ENCODE results near the gene ZNF292. TPM values are rescaled to one million over a fixed set of nuclear protein-coding genes. Genes with fewer than 3 reads are reported as not detected.
"Not testable (repeated sequence)": the region's sequence is repeated elsewhere in the genome, so short reads cannot be mapped to it uniquely, and the experiment has no call there.

ZNF292 gene
- total RNA-seq, 1 experiment from 2014 or later, result 45.0 TPM

DNA sequence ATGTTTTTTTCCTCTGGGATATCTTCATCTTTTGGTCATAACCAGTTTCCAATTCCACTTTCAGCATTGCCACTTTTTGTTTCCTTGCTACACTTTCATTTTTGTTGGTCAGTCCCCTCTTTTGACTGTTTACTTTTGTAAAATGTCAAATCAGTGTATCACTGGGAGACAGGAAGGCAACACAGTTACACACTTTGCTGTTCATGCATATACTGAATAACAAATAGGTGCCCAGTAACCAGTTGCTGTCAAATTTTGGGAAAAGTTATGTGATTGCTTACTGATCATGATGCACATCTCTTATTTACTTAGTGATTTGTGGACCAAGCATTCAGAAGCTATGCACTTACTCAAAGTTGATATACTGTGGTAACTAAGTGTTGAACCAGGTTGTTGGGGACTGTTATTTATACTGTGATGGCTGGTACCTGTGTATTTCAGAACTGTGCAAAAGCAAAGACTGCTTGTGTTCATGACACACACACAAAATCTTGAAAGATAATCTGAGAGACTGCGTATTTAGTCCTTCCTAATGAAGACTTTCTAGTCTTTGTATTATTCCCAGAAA is 41.0 kb downstream of the ZNF292 start:
- no peak for TF ChIP-seq EZH2 (IDR thresholded peaks at IDR 0.05; ENCODE audit: borderline replicate concordance, low read depth, low read length, poor library complexity, severe bottlenecking)
- TF ChIP-seq, protein P1, sequence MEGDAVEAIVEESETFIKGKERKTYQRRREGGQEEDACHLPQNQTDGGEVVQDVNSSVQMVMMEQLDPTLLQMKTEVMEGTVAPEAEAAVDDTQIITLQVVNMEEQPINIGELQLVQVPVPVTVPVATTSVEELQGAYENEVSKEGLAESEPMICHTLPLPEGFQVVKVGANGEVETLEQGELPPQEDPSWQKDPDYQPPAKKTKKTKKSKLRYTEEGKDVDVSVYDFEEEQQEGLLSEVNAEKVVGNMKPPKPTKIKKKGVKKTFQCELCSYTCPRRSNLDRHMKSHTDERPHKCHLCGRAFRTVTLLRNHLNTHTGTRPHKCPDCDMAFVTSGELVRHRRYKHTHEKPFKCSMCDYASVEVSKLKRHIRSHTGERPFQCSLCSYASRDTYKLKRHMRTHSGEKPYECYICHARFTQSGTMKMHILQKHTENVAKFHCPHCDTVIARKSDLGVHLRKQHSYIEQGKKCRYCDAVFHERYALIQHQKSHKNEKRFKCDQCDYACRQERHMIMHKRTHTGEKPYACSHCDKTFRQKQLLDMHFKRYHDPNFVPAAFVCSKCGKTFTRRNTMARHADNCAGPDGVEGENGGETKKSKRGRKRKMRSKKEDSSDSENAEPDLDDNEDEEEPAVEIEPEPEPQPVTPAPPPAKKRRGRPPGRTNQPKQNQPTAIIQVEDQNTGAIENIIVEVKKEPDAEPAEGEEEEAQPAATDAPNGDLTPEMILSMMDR (conservative IDR thresholded peaks at IDR 0.05; ENCODE audit: low read depth, low read length), result no peak
- peaks cover 28% of the 10 kb centered on the region for H3K4me1 ChIP-seq (ENCODE audit: insufficient read depth, low read length, poor library complexity, severe bottlenecking)
- intact Hi-C loops (cut with micrococcal nuclease; ENCODE audit: unreplicated experiment), result no loop called here
- BruUV-seq (replicated peaks), result no TSS peak
- ChIA-PET CTCF (no interaction called here), POLR2A (ENCODE audit: low non-redundant PET) (no interaction called here)
- H3K9me3 ChIP-seq (ENCODE audit: low read depth, low read length, poor library complexity, severe bottlenecking), result no peaks in the 10 kb centered on the region
- no peaks in the 10 kb centered on the region for H3K27me3 ChIP-seq (replicated peaks; ENCODE audit: insufficient read depth, low read depth, low read length, poor library complexity)
- no peaks in the 10 kb centered on the region for H3K36me3 ChIP-seq (ENCODE audit: insufficient read depth, low read length, poor library complexity, severe bottlenecking)
- no peak overlapping the region for H3K4me3 ChIP-seq (ENCODE audit: low read depth, low read length, poor library complexity, severe bottlenecking)
- DNase-seq (ENCODE audit: low spot score), result no peak
- H3K27ac ChIP-seq (ENCODE audit: low read depth, low read length, poor library complexity, severe bottlenecking), result no peak overlapping the region

DNA sequence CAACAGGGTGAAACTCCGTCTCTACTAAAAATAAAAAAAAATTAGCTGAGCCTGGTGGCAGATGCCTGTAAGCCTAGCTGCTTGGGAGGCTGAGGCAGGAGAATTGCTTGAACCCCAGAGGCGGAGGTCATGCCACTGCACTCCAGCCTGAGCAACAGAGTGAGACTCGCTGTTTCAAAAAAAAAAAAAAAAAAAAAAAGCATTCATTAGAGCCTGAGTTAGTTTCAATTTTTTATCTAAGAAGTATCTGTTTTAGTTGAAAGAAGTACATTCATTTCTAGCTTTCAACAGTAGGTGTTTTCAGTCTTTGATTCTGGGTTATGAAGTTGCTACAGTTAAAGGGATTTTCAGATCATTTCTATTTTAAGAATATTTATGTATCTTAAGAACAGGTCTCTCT is 42.2 kb downstream of the ZNF292 start:
- H3K27me3 ChIP-seq (replicated peaks; ENCODE audit: insufficient read depth, low read depth, low read length, poor library complexity), result no peaks in the 10 kb centered on the region
- TF ChIP-seq EZH2 (IDR thresholded peaks at IDR 0.05; ENCODE audit: borderline replicate concordance, low read depth, low read length, poor library complexity, severe bottlenecking), result no peak
- TF ChIP-seq, protein P1 (conservative IDR thresholded peaks at IDR 0.05; ENCODE audit: low read depth, low read length), result no peak
- peaks cover 31% of the 10 kb centered on the region for H3K4me1 ChIP-seq (ENCODE audit: insufficient read depth, low read length, poor library complexity, severe bottlenecking)
- H3K4me3 ChIP-seq (ENCODE audit: low read depth, low read length, poor library complexity, severe bottlenecking), result no peak overlapping the region
- ChIA-PET POLR2A (ENCODE audit: low non-redundant PET) (no interaction called here), CTCF (no interaction called here)
- H3K27ac ChIP-seq (ENCODE audit: low read depth, low read length, poor library complexity, severe bottlenecking), result no peak overlapping the region
- intact Hi-C loops (cut with micrococcal nuclease; ENCODE audit: unreplicated experiment), result no loop called here
- no peaks in the 10 kb centered on the region for H3K36me3 ChIP-seq (ENCODE audit: insufficient read depth, low read length, poor library complexity, severe bottlenecking)
- no peak for DNase-seq (ENCODE audit: low spot score)
- H3K9me3 ChIP-seq (ENCODE audit: low read depth, low read length, poor library complexity, severe bottlenecking), result no peaks in the 10 kb centered on the region
- BruUV-seq (replicated peaks), result no TSS peak

DNA sequence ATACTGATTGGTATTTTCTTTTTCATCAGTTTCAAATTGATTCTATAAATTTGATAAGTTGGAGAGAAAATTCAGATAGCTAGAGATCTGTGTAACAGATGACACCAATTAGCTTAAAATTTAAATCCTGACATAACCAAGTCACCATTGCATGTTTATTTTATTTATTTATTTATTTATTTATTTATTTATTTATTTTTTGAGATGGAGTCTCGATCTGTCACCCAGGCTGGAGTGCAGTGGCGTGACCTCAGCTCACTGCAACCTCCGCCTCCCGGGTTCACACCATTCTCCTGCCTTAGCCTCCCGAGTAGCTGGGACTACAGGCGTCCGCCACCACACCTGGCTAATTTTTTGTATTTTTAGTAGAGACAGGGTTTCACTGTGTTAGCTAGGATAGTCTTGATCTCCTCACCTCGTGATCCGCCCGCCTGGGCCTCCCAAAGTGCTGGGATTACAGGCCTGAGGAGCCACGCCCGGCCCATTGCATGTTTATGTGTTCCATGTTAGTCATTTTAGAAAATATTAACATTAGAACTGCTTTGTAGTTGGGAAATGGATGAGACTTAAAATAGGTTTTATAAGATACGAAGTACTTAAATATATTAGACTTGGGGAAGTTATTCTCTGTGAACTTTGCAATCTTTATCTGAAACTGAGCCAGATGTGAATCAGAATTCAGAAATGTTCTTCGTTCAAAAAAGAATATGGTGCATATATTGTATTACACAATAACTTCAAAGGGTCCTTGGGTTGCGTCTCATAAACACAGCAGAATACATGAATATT is 42.9 kb downstream of the ZNF292 start:
- BruUV-seq (replicated peaks); CTCF ChIA-PET; H3K9me3 ChIP-seq (ENCODE audit: low read depth, low read length, poor library complexity, severe bottlenecking); H3K27ac ChIP-seq (ENCODE audit: low read depth, low read length, poor library complexity, severe bottlenecking); H3K27me3 ChIP-seq (replicated peaks; ENCODE audit: insufficient read depth, low read depth, low read length, poor library complexity); POLR2A ChIA-PET (ENCODE audit: low non-redundant PET); H3K4me3 ChIP-seq (ENCODE audit: low read depth, low read length, poor library complexity, severe bottlenecking); H3K36me3 ChIP-seq (ENCODE audit: insufficient read depth, low read length, poor library complexity, severe bottlenecking); DNase-seq (ENCODE audit: low spot score); intact Hi-C loops (cut with micrococcal nuclease; ENCODE audit: unreplicated experiment): not testable (repeated sequence)
- peaks cover 31% of the 10 kb centered on the region for H3K4me1 ChIP-seq (ENCODE audit: insufficient read depth, low read length, poor library complexity, severe bottlenecking)

DNA sequence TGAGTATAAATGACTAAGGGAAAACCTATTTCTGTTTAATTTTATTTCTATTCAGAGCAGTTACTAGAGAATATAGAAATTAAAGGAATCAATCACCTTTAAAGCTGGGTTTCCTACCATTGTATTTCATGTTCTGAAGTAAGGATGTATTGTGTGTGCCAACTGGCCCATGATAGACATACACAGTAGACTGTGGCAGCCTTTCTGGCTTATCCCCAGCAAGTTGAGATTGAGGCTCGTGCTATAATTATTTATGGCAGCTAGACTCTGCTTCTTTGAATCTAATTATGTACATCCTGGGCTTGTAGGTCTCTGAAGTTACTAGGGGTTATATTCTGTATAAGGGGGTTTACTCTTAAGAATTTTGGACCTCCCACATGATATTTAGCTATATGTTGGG is 44.4 kb downstream of the ZNF292 start:
- intact Hi-C loops (cut with micrococcal nuclease; ENCODE audit: unreplicated experiment), result no loop called here
- H3K36me3 ChIP-seq (ENCODE audit: insufficient read depth, low read length, poor library complexity, severe bottlenecking), result no peaks in the 10 kb centered on the region
- peaks cover 31% of the 10 kb centered on the region for H3K4me1 ChIP-seq (ENCODE audit: insufficient read depth, low read length, poor library complexity, severe bottlenecking)
- H3K27ac ChIP-seq (ENCODE audit: low read depth, low read length, poor library complexity, severe bottlenecking), result peak overlapping the region; percentile 34
- POLR2A ChIA-PET (ENCODE audit: low non-redundant PET), result no interaction called here
- DNase-seq (ENCODE audit: low spot score), result peak; percentile 40
- no peak overlapping the region for H3K4me3 ChIP-seq (ENCODE audit: low read depth, low read length, poor library complexity, severe bottlenecking)
- BruUV-seq (replicated peaks), result no TSS peak
- H3K27me3 ChIP-seq (replicated peaks; ENCODE audit: insufficient read depth, low read depth, low read length, poor library complexity), result no peaks in the 10 kb centered on the region
- CTCF ChIA-PET, result no interaction called here
- TF ChIP-seq, protein P1 (conservative IDR thresholded peaks at IDR 0.05; ENCODE audit: low read depth, low read length), result no peak
- TF ChIP-seq EZH2 (IDR thresholded peaks at IDR 0.05; ENCODE audit: borderline replicate concordance, low read depth, low read length, poor library complexity, severe bottlenecking), result no peak
- no peaks in the 10 kb centered on the region for H3K9me3 ChIP-seq (ENCODE audit: low read depth, low read length, poor library complexity, severe bottlenecking)

All from A673 (cell line).